ENCODE data around the gene LRCOL1.
A peak's percentile ranks its signal among the peaks of the same experiment; 100 is the strongest.

The LRCOL1 gene

GRCh38 chr12:132614861-132615578 is 4.6 kb upstream of the LRCOL1 start:
- peaks cover 3% of the 10 kb centered on the region; the same call in 1 of the 2 replicates for H3K4me1 ChIP-seq (ENCODE audit: control insufficient read depth, low read length)
- TF ChIP-seq CTCF (IDR thresholded peaks at IDR 0.05; ENCODE audit: low read depth, low read length, poor library complexity, severe bottlenecking) (peak; percentile 93), EZH2phosphoT487 (IDR thresholded peaks at IDR 0.05; ENCODE audit: borderline replicate concordance, low read length) (no peak)
- H4K20me1 ChIP-seq (ENCODE audit: control insufficient read depth, insufficient read depth, low read depth, low read length), result no peaks in the 10 kb centered on the region
- no peaks in the 10 kb centered on the region for H3K79me2 ChIP-seq (ENCODE audit: control insufficient read depth, low read length)
- 0 out of 2 replicates have a peak, but pooled peaks cover 3% of the 10 kb centered on the region for H3K27me3 ChIP-seq (ENCODE audit: control insufficient read depth, low read length)
- peaks cover 6% of the 10 kb centered on the region; the same call in 1 of the 2 replicates for H3K9me3 ChIP-seq (ENCODE audit: control insufficient read depth, insufficient read depth, low read length)
- no peaks in the 10 kb centered on the region for H3K36me3 ChIP-seq (ENCODE audit: control insufficient read depth, low read length)
- H3K4me2 ChIP-seq (ENCODE audit: low read length), result no peak overlapping the region
- H3K4me3 ChIP-seq (ENCODE audit: low read length), result no peak overlapping the region
- no peaks in the 10 kb centered on the region for H3K9me2 ChIP-seq (replicated peaks; ENCODE audit: control insufficient read depth, low read length)
- peaks cover 4% of the 10 kb centered on the region; the same call in 1 of the 2 replicates for H3F3A ChIP-seq (ENCODE audit: control insufficient read depth, insufficient read depth)
- no peak overlapping the region for H3K27ac ChIP-seq (ENCODE audit: low read depth, low read length)

- H4K20me1 ChIP-seq (ENCODE audit: control insufficient read depth, insufficient read depth, low read depth, low read length), result no peaks in the 10 kb centered on the region
- no peak overlapping the region for H3K4me2 ChIP-seq (ENCODE audit: low read length)
- no peak overlapping the region for H3K27ac ChIP-seq (ENCODE audit: low read depth, low read length)
- no peaks in the 10 kb centered on the region for H3K9me2 ChIP-seq (replicated peaks; ENCODE audit: control insufficient read depth, low read length)
- 0 out of 2 replicates have a peak, but pooled peaks cover 3% of the 10 kb centered on the region for H3K27me3 ChIP-seq (ENCODE audit: control insufficient read depth, low read length)
- no peak overlapping the region for H3K4me3 ChIP-seq (ENCODE audit: low read length)
- H3K9me3 ChIP-seq (ENCODE audit: control insufficient read depth, insufficient read depth, low read length), result peaks cover 6% of the 10 kb centered on the region; the same call in 1 of the 2 replicates
- TF ChIP-seq EZH2phosphoT487 (IDR thresholded peaks at IDR 0.05; ENCODE audit: borderline replicate concordance, low read length), result no peak
- no peak for TF ChIP-seq CTCF (IDR thresholded peaks at IDR 0.05; ENCODE audit: low read depth, low read length, poor library complexity, severe bottlenecking)
- no peaks in the 10 kb centered on the region for H3K79me2 ChIP-seq (ENCODE audit: control insufficient read depth, low read length)
- H3K4me1 ChIP-seq (ENCODE audit: control insufficient read depth, low read length), result peaks cover 3% of the 10 kb centered on the region; the same call in 1 of the 2 replicates
- no peaks in the 10 kb centered on the region for H3K36me3 ChIP-seq (ENCODE audit: control insufficient read depth, low read length)
- H3F3A ChIP-seq (ENCODE audit: control insufficient read depth, insufficient read depth), result peaks cover 4% of the 10 kb centered on the region; the same call in 1 of the 2 replicates
Observed at GRCh38 chr12:132614029-132614428, 3.6 kb upstream of the LRCOL1 start.

GRCh38 chr12:132611620-132612019 is 1.2 kb upstream of the LRCOL1 start:
- Histone ChIP-seq H3K4me1 (ENCODE audit: control insufficient read depth, low read length) (peaks cover 3% of the 10 kb centered on the region; the same call in 1 of the 2 replicates), H3K4me2 (ENCODE audit: low read length) (no peak overlapping the region), H4K20me1 (ENCODE audit: control insufficient read depth, insufficient read depth, low read depth, low read length) (no peaks in the 10 kb centered on the region), H3K79me2 (ENCODE audit: control insufficient read depth, low read length) (no peaks in the 10 kb centered on the region), H3K27ac (ENCODE audit: low read depth, low read length) (no peak overlapping the region), H3K9me2 (replicated peaks; ENCODE audit: control insufficient read depth, low read length) (no peaks in the 10 kb centered on the region), H3F3A (ENCODE audit: control insufficient read depth, insufficient read depth) (no peaks in the 10 kb centered on the region), H3K9me3 (ENCODE audit: control insufficient read depth, insufficient read depth, low read length) (peaks cover 6% of the 10 kb centered on the region; the same call in 1 of the 2 replicates), H3K27me3 (ENCODE audit: control insufficient read depth, low read length) (0 out of 2 replicates have a peak, but pooled peaks cover 3% of the 10 kb centered on the region), H3K4me3 (ENCODE audit: low read length) (no peak overlapping the region), H3K36me3 (ENCODE audit: control insufficient read depth, low read length) (no peaks in the 10 kb centered on the region)
- TF ChIP-seq CTCF (IDR thresholded peaks at IDR 0.05; ENCODE audit: low read depth, low read length, poor library complexity, severe bottlenecking) (no peak), EZH2phosphoT487 (IDR thresholded peaks at IDR 0.05; ENCODE audit: borderline replicate concordance, low read length) (no peak)

Measured in DOHH2 (cell line).